Prostate gland (tissue), 2 donors: ENCODE data around the gene VPS18. TPM values are rescaled to one million over a fixed set of nuclear protein-coding genes. Genes with fewer than 3 reads are reported as not detected.

ENCODE experiments used
- DNase-seq: peaks from one replicate; pipeline ENCODE4 v3.0.0-alpha.2; 2019; ENCODE audit warnings: low spot score
- H3K27ac ChIP-seq, 2 donors: fragments of 200-600 bp; sonication (generic); 2 replicates each; pipeline ENCODE4 v1.5.1; 2017 to 2019
- H3K27me3 ChIP-seq: fragments of 200-600 bp; sonication (generic); replicated peaks from 2 replicates; pipeline ENCODE4 v1.5.1; 2019; ENCODE audit not compliant: insufficient read depth
- H3K36me3 ChIP-seq, 2 donors: fragments of 200-600 bp; sonication (generic); 1 replicate in 1 of 2; 2 replicates in 1 of 2; pipeline versions ENCODE4 v1.5.1 to v1.8.1; 2017 to 2019
- H3K4me1 ChIP-seq: fragments of 200-600 bp; sonication (generic); replicated peaks from 2 replicates; pipeline ENCODE4 v1.5.1; 2019
- H3K4me3 ChIP-seq, 2 donors: fragments of 200-600 bp; sonication (generic); 2 replicates each; pipeline ENCODE4 v1.5.1; 2017 to 2019
- H3K9me3 ChIP-seq: fragments of 200-600 bp; sonication (generic); 2 replicates; pipeline ENCODE4 v1.5.1; 2017
- CTCF ChIP-seq, 4 experiments: fragments of 200-600 bp in 2 of 4; fragments of 450-650 bp in 2 of 4; sonication (generic) in 2 of 4; IDR thresholded peaks; 1 replicate in 3 of 4; 2 replicates in 1 of 4; pipeline ENCODE4 v1.5.1; 2016 to 2019; ENCODE audit warnings: antibody characterized with exemption in 4 of 4, mild to moderate bottlenecking in 2 of 4, moderate library complexity in 2 of 4
- POLR2A ChIP-seq: fragments of 450-650 bp; IDR thresholded peaks from one replicate; pipeline ENCODE4 v1.6.1; 2016; ENCODE audit warnings: antibody characterized with exemption, mild to moderate bottlenecking
- POLR2AphosphoS5 ChIP-seq: sonication (generic); formaldehyde crosslinking; IDR thresholded peaks from one replicate; pipeline ENCODE4 v1.6.1; 2017; ENCODE audit warnings: antibody characterized with exemption
- WGBS: methylation state at CpG from one replicate; pipeline ENCODE4 v1.1.5; 2018; 5-methylcytosine and 5-hydroxymethylcytosine counted together
- intact Hi-C: fragments of 100-400 bp; cut with DNase I; formaldehyde crosslinking; loops from one replicate; pipeline ENCODE4 v1.14.2; 2022
- total RNA-seq, 2 donors: library from RNA; depleted of rRNA; stranded (reverse); fragments of >200 nt; gene quantifications; one replicate each; pipeline ENCODE4 v1.1.0, GENCODE V29; 2016

Gene VPS18
- total RNA-seq, 2 donors from 2014 or later: 32.4 to 39.0 TPM

- TF ChIP-seq POLR2A: no peak
- no peak for TF ChIP-seq POLR2AphosphoS5
- no peak for TF ChIP-seq CTCF (IDR thresholded peaks at IDR 0.05)
- intact Hi-C loops: no loop called here
- Histone ChIP-seq H3K27me3 (no peaks in the 10 kb centered on the region), H3K27ac (no peak overlapping the region), H3K9me3 (no peaks in the 10 kb centered on the region), H3K4me1 (peaks cover 7% of the 10 kb centered on the region), H3K36me3 (no peaks in the 10 kb centered on the region), H3K4me3 (no peak overlapping the region)
- WGBS: 92% methylated on average over 6 of the region's 6 CpGs
- no peak for DNase-seq
Observed at GRCh38 chr15:40938536-40938870, 44.3 kb downstream of the VPS18 start.

- Histone ChIP-seq H3K4me1 (peaks cover 7% of the 10 kb centered on the region), H3K4me3 (no peak overlapping the region), H3K27me3 (no peaks in the 10 kb centered on the region), H3K36me3 (no peaks in the 10 kb centered on the region), H3K9me3 (no peaks in the 10 kb centered on the region), H3K27ac (no peak overlapping the region)
- no peak for TF ChIP-seq POLR2AphosphoS5
- no peak for TF ChIP-seq CTCF (IDR thresholded peaks at IDR 0.05)
- TF ChIP-seq POLR2A: no peak
- intact Hi-C loops: loop anchor here (2.0 to 5.0 kb wide), 2 partner anchors 33 to 82 kb away; no protein-coding TSS in a partner anchor
- 40% methylated on average over 15 of the region's 15 CpGs for WGBS
- no peak for DNase-seq
Observed at GRCh38 chr15:40940296-40940801, 46.1 kb downstream of the VPS18 start.

- Histone ChIP-seq H3K4me1 (peaks cover 7% of the 10 kb centered on the region), H3K9me3 (no peaks in the 10 kb centered on the region), H3K4me3 (peak overlapping the region; percentile 38 to 50), H3K27ac (peak overlapping the region; percentile 70 to 74), H3K36me3 (no peaks in the 10 kb centered on the region), H3K27me3 (no peaks in the 10 kb centered on the region)
- intact Hi-C loops: loop anchor here (2.0 to 5.0 kb wide), 2 partner anchors 34 to 82 kb away; no protein-coding TSS in a partner anchor
- no peak for DNase-seq
- TF ChIP-seq POLR2AphosphoS5 (no peak), CTCF (IDR thresholded peaks at IDR 0.05) (no peak), POLR2A (no peak)
- WGBS: 23% methylated on average over 7 of the region's 7 CpGs
Observed at GRCh38 chr15:40941068-40941527, 46.8 kb downstream of the VPS18 start.

GRCh38 chr15:40941528-40942336 lies 47.5 kb downstream of the VPS18 start:
- Histone ChIP-seq H3K36me3 (no peaks in the 10 kb centered on the region), H3K4me1 (peaks cover 7% of the 10 kb centered on the region), H3K9me3 (no peaks in the 10 kb centered on the region), H3K27me3 (no peaks in the 10 kb centered on the region), H3K27ac (peak overlapping the region; percentile 70 to 74), H3K4me3 (peak overlapping the region; percentile 38 to 50)
- WGBS: 2% methylated on average over 67 of the region's 92 CpGs
- intact Hi-C loops: loop anchor here (2.0 to 5.0 kb wide), 2 partner anchors 34 to 81 kb away; no protein-coding TSS in a partner anchor
- TF ChIP-seq POLR2AphosphoS5 (peak; percentile 28), CTCF (IDR thresholded peaks at IDR 0.05) (peak; percentile 50 to 92 (median 68)), POLR2A (peak; percentile 12)
- peak; percentile 45 for DNase-seq
